ENCODE measurements around the gene IL12RB1.

IL12RB1 gene

DNA sequence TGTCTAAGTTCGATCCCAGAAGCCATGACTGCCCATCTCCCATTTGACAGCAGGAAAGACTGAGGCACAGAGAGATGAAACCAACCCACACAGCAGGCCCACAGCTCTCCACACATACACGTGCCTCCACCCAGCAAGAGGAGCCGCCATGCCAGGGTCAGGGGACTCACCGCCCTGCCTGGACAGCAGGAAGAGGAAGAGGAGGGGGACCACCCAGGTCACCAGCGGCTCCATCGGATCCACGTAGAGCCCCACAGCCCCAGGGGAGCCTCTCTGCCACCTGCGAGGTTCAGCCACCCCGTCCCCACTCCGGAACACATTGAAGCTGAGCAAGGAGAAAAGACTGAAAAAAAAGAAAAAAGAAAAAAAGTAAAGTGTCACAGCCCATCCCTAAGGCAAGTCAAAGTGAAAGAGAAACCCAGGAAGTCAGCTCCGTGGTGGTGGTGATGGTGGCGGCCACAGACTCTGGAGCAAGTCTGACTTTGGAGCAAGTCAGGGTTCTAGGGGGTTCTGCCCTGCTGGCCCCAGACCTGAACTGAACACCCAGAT, at the start of gene IL12RB1:
TSS of gene IL12RB1 (minus strand) at position 345 of the 549 bp plus-strand sequence. CDS start at position 234, 111 bp downstream.
- DNase-seq (ENCODE audit: low read depth), result no peak

- no peak for DNase-seq (ENCODE audit: low read depth)
Measured at GRCh38 chr19:18135712-18136584, 49.2 kb upstream of the IL12RB1 start.

DNA sequence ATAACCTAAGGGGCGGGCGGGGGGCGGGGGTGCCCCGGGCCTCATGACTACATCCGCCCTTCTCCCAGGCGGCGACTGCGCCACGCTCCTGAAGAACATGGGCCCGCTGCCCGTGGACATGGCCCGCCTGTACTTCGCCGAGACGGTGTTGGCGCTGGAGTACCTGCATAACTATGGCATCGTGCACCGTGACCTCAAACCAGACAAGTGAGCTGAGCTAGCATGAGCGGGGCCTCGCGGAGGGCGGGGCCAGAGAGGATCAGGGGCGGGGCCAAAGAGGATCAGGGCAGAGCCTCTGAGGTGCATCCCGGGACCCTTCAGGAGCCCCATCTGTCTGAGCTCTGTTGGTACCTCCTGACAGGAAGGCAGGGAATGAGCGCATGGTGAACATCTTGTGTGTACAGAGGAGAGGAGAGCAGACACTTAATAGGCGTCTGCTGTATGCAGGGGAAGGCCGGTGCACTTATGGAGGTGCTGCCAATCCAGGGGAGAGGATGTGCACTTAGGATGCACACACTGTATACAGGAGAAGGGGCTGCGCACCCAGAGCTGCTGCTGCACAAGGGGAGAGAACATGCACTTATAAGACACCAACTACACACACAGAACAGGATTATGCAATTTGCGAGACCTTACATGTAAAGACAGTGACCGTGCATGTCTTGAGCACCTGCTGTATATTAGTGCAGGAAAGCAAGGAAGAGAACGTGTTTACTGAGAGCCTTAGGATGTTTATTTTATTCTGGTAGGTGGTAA, 45.3 kb upstream of the IL12RB1 start:
- no peak for DNase-seq (ENCODE audit: low read depth)

- no peak for DNase-seq (ENCODE audit: low read depth)
Measured at GRCh38 chr19:18130523-18131242, 43.9 kb upstream of the IL12RB1 start.

- DNase-seq (ENCODE audit: low read depth), result no peak
Measured at GRCh38 chr19:18128805-18129204, 42.1 kb upstream of the IL12RB1 start.

DNA sequence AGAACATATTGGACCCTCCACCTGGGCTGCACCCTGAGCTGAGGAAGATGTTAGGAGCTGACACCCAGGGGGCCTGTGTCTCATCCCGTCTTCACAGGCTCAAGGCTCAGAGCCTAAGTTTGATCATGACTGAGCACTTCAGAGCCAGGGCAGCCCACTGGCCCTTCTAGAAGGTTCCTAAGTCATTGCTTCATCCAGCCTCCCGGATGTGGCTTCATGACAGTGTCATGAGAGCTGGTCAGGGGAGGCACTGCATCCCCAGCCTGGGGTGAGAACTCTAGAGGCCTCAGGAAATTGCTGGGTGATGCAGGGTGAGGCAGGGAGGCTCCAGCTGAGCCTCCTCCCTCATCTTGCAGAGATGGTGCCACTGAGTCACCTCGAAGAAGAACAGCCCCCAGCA, 41.3 kb upstream of the IL12RB1 start:
- DNase-seq (ENCODE audit: low read depth), result no peak

GRCh38 chr19:18126097-18126496, 39.4 kb upstream of the IL12RB1 start:
- no peak for DNase-seq (ENCODE audit: low read depth)

GRCh38 chr19:18123819-18124218, 37.1 kb upstream of the IL12RB1 start:
- no peak for DNase-seq (ENCODE audit: low read depth)

GRCh38 chr19:18122860-18123795, 36.4 kb upstream of the IL12RB1 start:
- no peak for DNase-seq (ENCODE audit: low read depth)

- DNase-seq (ENCODE audit: low read depth), result no peak
Measured at GRCh38 chr19:18122424-18122823, 35.7 kb upstream of the IL12RB1 start.

DNA sequence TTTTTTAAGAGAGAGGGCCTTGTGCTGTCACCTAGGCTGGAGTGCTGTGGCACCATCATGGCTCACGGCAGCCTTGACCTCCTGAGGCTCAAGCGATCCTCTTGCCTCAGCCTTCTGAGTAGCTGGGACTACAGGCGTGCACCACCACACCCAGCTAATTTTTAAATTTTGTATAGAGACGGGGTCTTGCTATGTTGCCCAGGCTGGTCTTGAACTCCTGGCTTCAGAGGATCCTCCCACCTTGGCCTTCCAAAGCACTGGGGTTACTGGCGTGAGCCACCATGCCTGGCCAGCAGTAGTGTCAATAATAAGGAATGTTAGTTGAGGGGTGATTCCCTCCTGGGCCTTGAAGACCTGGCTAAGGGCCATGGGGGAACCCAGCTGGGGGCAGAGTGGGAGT, 34.4 kb upstream of the IL12RB1 start:
- no peak for DNase-seq (ENCODE audit: low read depth)

DNA sequence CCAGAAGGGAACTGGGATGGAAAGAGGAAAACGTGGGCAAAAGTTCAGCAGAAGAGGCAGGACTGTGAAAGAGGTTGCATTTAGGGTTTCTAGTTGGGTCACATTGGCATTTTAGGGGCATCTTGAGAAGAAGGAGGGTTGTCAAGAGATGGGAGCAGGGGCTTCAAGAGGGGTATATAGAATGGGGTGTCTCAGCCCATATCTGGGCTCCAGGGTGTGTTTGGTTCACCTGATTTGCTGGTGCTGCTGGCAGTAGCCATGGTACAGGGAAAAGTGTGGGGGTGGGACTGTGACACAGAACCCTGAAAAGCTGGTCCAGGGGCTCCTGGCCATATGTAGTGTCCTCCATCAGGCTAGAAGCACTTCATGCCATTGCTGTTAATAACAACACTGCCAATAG, 33.4 kb upstream of the IL12RB1 start:
- no peak for DNase-seq (ENCODE audit: low read depth)

- no peak for DNase-seq (ENCODE audit: low read depth)
Measured at GRCh38 chr19:18119717-18120105, 33.0 kb upstream of the IL12RB1 start.

DNA sequence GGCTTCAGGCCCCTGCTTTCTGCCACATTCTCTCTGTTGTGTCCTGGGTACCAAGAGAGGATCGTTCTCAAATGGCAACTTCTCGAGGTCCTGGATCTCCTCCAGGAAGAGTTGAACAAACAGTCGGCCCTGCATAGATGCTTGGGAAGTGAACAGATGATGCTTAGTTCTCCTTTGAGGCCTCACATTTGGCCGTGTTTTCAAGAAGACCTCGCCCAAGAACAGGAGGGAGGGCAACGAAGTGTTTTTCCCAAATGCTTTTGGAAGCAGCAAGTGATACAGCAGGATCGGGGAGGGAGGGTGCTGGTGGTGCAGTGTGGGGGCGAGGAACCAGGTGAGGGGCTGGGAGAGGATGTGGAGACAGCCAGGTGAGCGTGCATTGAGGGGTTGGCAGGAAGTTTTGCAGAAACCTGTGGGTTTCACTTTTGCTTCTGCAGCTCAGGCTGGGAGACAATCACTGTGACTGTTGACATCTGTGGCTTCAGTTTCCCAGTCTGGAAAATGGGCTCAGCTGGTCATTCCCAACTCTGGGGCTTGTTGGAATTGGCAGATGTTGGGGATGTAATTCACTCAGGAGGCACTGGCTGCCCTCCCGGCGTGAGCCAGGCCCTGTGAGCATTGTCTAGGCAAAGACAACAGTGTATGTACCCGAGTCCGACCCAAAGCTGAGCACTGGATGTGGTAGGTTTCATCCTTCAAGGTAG, 32.4 kb upstream of the IL12RB1 start:
- DNase-seq (ENCODE audit: low read depth), result no peak

DNA sequence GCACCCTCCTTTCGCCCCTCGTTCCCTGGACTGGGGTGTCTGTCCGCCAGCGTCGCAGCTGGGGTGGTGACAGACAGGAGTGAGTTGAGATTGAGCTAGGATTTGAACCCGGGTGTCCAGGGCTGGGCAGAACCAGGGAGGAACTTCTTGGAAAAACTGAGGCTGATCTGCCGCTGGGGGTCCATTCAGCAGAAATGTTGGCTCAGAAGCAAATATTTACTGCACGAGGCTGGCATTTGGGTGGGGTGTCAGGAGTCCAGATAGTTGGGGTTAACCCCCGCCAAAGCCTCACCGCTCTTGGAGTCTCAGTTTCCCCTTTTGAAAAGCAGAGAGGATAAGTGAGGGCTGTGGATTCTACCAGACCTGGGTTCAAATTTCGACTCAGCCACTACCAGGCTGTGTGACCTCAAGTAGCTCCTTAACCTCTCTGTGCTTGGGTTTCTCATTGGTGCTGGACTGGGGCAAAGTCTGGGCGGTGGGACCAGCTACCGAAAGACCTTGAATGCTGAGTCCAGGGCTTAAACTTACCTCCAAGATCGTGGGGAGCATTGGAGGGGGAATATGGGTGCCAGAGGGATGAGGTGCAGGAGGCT, 31.8 kb upstream of the IL12RB1 start:
- DNase-seq (ENCODE audit: low read depth), result no peak

DNA sequence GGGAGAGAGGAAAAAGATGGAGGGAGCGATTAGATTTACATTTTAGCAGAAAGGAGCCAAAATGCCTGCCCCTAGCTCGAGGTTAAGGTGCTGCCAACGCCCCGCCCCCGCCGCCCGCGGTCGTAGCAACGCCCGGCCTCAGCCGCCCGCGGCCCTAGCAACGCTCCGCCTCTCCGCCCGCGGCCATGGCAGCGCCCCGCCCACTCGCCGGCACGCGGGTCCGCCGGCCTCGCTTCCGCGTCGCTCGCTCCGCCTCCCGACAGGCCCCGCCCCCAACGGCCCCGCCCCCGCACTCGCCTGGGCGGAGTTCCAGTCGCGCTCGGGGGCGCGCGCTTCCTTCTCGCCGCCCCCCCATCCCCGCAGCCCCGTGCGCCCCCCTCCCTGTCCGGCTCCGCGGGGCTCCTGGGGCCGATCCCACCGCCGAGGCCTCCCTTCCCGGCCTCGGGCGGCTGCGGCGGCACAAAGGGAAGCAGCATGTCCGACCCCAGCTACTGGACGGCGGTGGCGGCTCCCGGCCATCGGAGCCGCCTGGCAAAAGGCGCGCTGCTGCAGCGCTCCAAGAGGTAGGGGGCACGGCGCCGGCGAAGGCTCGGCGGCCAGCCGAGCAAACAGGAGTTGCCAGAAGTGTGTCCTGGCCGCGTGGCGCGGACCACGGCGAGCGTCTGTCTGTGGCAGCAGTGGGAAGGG, 31.1 kb upstream of the IL12RB1 start:
- no peak for DNase-seq (ENCODE audit: low read depth)

GRCh38 chr19:18117364-18117691, 30.6 kb upstream of the IL12RB1 start:
- DNase-seq (ENCODE audit: low read depth), result no peak

DNA sequence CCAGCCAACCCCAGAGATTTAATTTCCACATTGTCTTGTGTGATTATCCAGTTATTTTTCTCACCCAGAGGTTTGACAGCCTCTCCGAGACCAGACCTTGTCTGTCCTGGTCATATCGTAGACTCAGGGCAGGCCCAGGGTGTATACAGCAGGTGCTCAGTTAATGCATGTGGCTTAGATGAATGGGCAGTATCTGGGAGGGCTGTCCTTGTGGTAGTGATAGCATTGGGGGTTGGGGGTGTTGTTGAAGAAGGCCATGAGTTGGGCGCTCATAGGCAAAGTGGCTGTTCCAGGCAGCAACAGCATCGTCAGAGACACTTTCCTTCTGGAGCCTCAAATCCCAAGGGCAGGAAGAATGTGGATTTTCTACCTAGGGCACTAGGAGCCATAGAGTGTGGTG, 27.7 kb upstream of the IL12RB1 start:
- DNase-seq (ENCODE audit: low read depth), result no peak

GRCh38 chr19:18113827-18114226, 27.1 kb upstream of the IL12RB1 start:
- no peak for DNase-seq (ENCODE audit: low read depth)

DNA sequence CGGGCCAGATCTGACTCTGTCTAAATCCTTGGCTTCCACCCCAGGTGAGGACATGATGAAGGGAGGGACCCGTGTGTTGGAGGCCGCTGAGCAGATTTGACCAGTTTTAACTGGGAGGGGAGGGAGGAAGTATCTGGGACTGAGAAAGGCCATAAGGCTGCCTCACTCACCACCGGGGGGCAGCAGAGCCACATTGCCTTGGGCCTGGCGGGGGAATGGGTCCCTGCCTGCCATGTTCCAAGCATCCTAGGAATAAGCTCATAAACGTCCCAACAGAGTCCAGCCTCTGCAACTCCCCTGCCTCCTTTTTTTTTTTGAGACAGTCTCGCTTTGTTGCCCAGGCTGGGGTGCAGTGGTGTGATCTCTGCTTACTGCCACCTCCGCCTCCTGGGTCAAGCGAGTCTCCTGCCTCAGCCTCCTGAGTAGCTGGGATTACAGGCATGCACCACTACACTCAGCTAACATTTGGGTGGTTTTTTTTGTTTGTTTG, 26.3 kb upstream of the IL12RB1 start:
- no peak for DNase-seq (ENCODE audit: low read depth)

All from GM04503 (cell line).